Neural progenitor cell (in vitro differentiated cells): ENCODE results near the gene KLK14. TPM values are rescaled to one million over a fixed set of nuclear protein-coding genes. Genes with fewer than 3 reads are reported as not detected.

Experiments
- DNase-seq: peaks from one replicate; pipeline ENCODE4 v3.0.0-alpha.2; 2016; ENCODE audit warnings: low spot score
- H2AFZ ChIP-seq: fragments of 200-600 bp; sonication (generic); replicated peaks from 2 replicates; pipeline ENCODE4 v1.6.1; 2016; ENCODE audit warnings: antibody characterized with exemption
- H3F3A ChIP-seq: fragments of 200-600 bp; sonication (generic); 2 replicates; pipeline ENCODE4 v1.6.1; 2016; ENCODE audit warnings: antibody characterized with exemption, low read depth
- H3K27ac ChIP-seq: fragments of 200-600 bp; sonication (generic); 2 replicates; pipeline ENCODE4 v1.5.1; 2016; ENCODE audit warnings: mild to moderate bottlenecking
- H3K27me3 ChIP-seq: fragments of 200-600 bp; sonication (generic); 2 replicates; pipeline ENCODE4 v1.6.1; 2016; ENCODE audit warnings: mild to moderate bottlenecking, moderate library complexity
- H3K36me3 ChIP-seq: fragments of 200-600 bp; sonication (generic); 2 replicates; pipeline ENCODE4 v1.5.1; 2016
- H3K4me1 ChIP-seq: fragments of 200-600 bp; sonication (generic); 2 replicates; pipeline ENCODE4 v1.6.1; 2016; ENCODE audit warnings: mixed run types
- H3K4me2 ChIP-seq: fragments of 200-600 bp; sonication (generic); 2 replicates; pipeline ENCODE4 v1.6.1; 2016
- H3K4me3 ChIP-seq: fragments of 200-600 bp; sonication (generic); 2 replicates; pipeline ENCODE4 v1.5.1; 2016
- H3K79me2 ChIP-seq: fragments of 200-600 bp; sonication (generic); 2 replicates; pipeline ENCODE4 v1.6.1; 2016; ENCODE audit warnings: low read depth
- H3K9ac ChIP-seq: fragments of 200-600 bp; sonication (generic); 2 replicates; pipeline ENCODE4 v1.6.1; 2016
- H3K9me3 ChIP-seq: fragments of 200-600 bp; sonication (generic); 2 replicates; pipeline ENCODE4 v1.5.1; 2016; ENCODE audit warnings: low read depth
- H4K20me1 ChIP-seq: fragments of 200-600 bp; sonication (generic); 2 replicates; pipeline ENCODE4 v1.6.1; 2016; ENCODE audit warnings: low read depth
- H3K27ac Mint-ChIP-seq: 3 replicates; pipeline ENCODE4 v1.8.0; 2021; ENCODE audit warnings: mixed read lengths
- H3K27me3 Mint-ChIP-seq: 2 replicates; pipeline ENCODE4 v1.8.0; 2022; ENCODE audit warnings: low read depth, mild to moderate bottlenecking, inconsistent platforms, moderate library complexity, mixed read lengths; ENCODE audit not compliant: insufficient read depth
- H3K36me3 Mint-ChIP-seq: 3 replicates; pipeline ENCODE4 v1.8.0; 2021; ENCODE audit warnings: mixed read lengths
- H3K4me1 Mint-ChIP-seq: 3 replicates; pipeline ENCODE4 v1.8.0; 2021; ENCODE audit warnings: mixed read lengths
- H3K4me3 Mint-ChIP-seq: 3 replicates; pipeline ENCODE4 v1.8.0; 2021; ENCODE audit warnings: mild to moderate bottlenecking, moderate library complexity, mixed read lengths
- H3K9me3 Mint-ChIP-seq: 3 replicates; pipeline ENCODE4 v1.8.0; 2020; ENCODE audit warnings: mixed read lengths
- CTCF ChIP-seq: fragments of 200-600 bp; sonication (generic); IDR thresholded peaks from 2 replicates; pipeline ENCODE4 v1.5.1; 2017; ENCODE audit warnings: antibody characterized with exemption, mild to moderate bottlenecking
- EZH2 ChIP-seq: fragments of 200-600 bp; sonication (generic); IDR thresholded peaks from 2 replicates; pipeline ENCODE4 v1.6.1; 2017; ENCODE audit warnings: antibody characterized with exemption, mild to moderate bottlenecking, moderate library complexity
- EZH2phosphoT487 ChIP-seq: fragments of 200-600 bp; sonication (generic); IDR thresholded peaks from 2 replicates; pipeline ENCODE4 v1.6.1; 2017; ENCODE audit warnings: antibody characterized with exemption
- total RNA-seq: library from RNA; depleted of rRNA; stranded (reverse); fragments of >200 nt; gene quantifications from 2 replicates; pipeline ENCODE4 v1.2.3, GENCODE V29; 2015; ENCODE audit warnings: low replicate concordance

KLK14 gene
- total RNA-seq, 1 donor from 2014 or later, result not detected

- Mint-ChIP-seq H3K27ac (no peak overlapping the region), H3K9me3 (no peaks in the 10 kb centered on the region), H3K4me3 (no peak overlapping the region), H3K27me3 (peaks cover 3% of the 10 kb centered on the region), H3K36me3 (peaks cover 2% of the 10 kb centered on the region), H3K4me1 (peaks cover 2% of the 10 kb centered on the region)
- H3K9ac ChIP-seq, result no peak overlapping the region
- H4K20me1 ChIP-seq, result peaks cover 6% of the 10 kb centered on the region
- H3K36me3 ChIP-seq, result no peaks in the 10 kb centered on the region
- TF ChIP-seq CTCF, result no peak
- no peak for TF ChIP-seq EZH2phosphoT487
- no peak for TF ChIP-seq EZH2
- no peaks in the 10 kb centered on the region for H3K9me3 ChIP-seq
- H3K4me2 ChIP-seq, result no peak overlapping the region
- H3K27me3 ChIP-seq, result no peaks in the 10 kb centered on the region
- no peak for DNase-seq
- H3K4me1 ChIP-seq, result no peaks in the 10 kb centered on the region
- H3K4me3 ChIP-seq, result no peak overlapping the region
- H2AFZ ChIP-seq, result no peak overlapping the region
- H3K79me2 ChIP-seq, result no peaks in the 10 kb centered on the region
- no peaks in the 10 kb centered on the region for H3F3A ChIP-seq
- no peak overlapping the region for H3K27ac ChIP-seq
Observed at GRCh38 chr19:51097796-51098195, 15.1 kb upstream of the KLK14 start.

- no peaks in the 10 kb centered on the region for H3K9me3 Mint-ChIP-seq
- H3K27me3 Mint-ChIP-seq, result peaks cover 3% of the 10 kb centered on the region
- no peaks in the 10 kb centered on the region for H3K27me3 ChIP-seq
- H3K4me1 Mint-ChIP-seq, result peaks cover 2% of the 10 kb centered on the region
- no peak overlapping the region for H3K4me3 ChIP-seq
- no peaks in the 10 kb centered on the region for H3K4me1 ChIP-seq
- no peak overlapping the region for H3K9ac ChIP-seq
- TF ChIP-seq EZH2phosphoT487, result no peak
- no peak for TF ChIP-seq EZH2
- peak; percentile 77 for TF ChIP-seq CTCF
- H3K27ac Mint-ChIP-seq, result no peak overlapping the region
- H3K36me3 Mint-ChIP-seq, result no peaks in the 10 kb centered on the region
- no peak overlapping the region for H2AFZ ChIP-seq
- no peaks in the 10 kb centered on the region for H3K79me2 ChIP-seq
- no peaks in the 10 kb centered on the region for H3K9me3 ChIP-seq
- H4K20me1 ChIP-seq, result peaks cover 6% of the 10 kb centered on the region
- no peaks in the 10 kb centered on the region for H3K36me3 ChIP-seq
- H3F3A ChIP-seq, result no peaks in the 10 kb centered on the region
- no peak overlapping the region for H3K27ac ChIP-seq
- H3K4me3 Mint-ChIP-seq, result no peak overlapping the region
- H3K4me2 ChIP-seq, result no peak overlapping the region
- DNase-seq, result peak; percentile 70
Observed at GRCh38 chr19:51097166-51097738, 14.6 kb upstream of the KLK14 start.

- Histone ChIP-seq H3K27me3 (no peaks in the 10 kb centered on the region), H3K4me2 (no peak overlapping the region), H2AFZ (no peak overlapping the region), H3K27ac (no peak overlapping the region), H3K4me1 (no peaks in the 10 kb centered on the region), H3K36me3 (no peaks in the 10 kb centered on the region), H3K9me3 (no peaks in the 10 kb centered on the region), H4K20me1 (peaks cover 6% of the 10 kb centered on the region), H3K4me3 (no peak overlapping the region), H3K9ac (no peak overlapping the region), H3K79me2 (no peaks in the 10 kb centered on the region), H3F3A (no peaks in the 10 kb centered on the region)
- Mint-ChIP-seq H3K27me3 (peaks cover 3% of the 10 kb centered on the region), H3K27ac (no peak overlapping the region), H3K4me1 (peaks cover 2% of the 10 kb centered on the region), H3K9me3 (no peaks in the 10 kb centered on the region), H3K36me3 (no peaks in the 10 kb centered on the region), H3K4me3 (no peak overlapping the region)
- DNase-seq, result peak; percentile 15
- TF ChIP-seq CTCF (peak; percentile 36), EZH2 (no peak), EZH2phosphoT487 (no peak)
Observed at GRCh38 chr19:51096473-51097165, 13.9 kb upstream of the KLK14 start.
